IPS-15b (cell line): ENCODE data around the gene MTUS2.

Experiments used
- H3K27me3 ChIP-seq: one replicate; pipeline ENCODE4 v1.6.1; 2013; ENCODE audit warnings: low read length; ENCODE audit not compliant: control insufficient read depth, insufficient read depth
- H3K36me3 ChIP-seq: one replicate; pipeline ENCODE4 v1.6.1; 2013; ENCODE audit warnings: low read length; ENCODE audit not compliant: control insufficient read depth, insufficient read depth
- H3K4me1 ChIP-seq: one replicate; pipeline ENCODE4 v1.6.1; 2013; ENCODE audit warnings: mild to moderate bottlenecking, low read length; ENCODE audit not compliant: control insufficient read depth, insufficient read depth
- H3K4me3 ChIP-seq: one replicate; pipeline ENCODE4 v1.5.1; 2013; ENCODE audit warnings: low read depth, low read length
- H3K9ac ChIP-seq: one replicate; pipeline ENCODE4 v1.6.1; 2013; ENCODE audit warnings: low read depth, mild to moderate bottlenecking, low read length
- H3K9me3 ChIP-seq: one replicate; pipeline ENCODE4 v1.6.1; 2013; ENCODE audit warnings: mild to moderate bottlenecking, low read length; ENCODE audit not compliant: control insufficient read depth, insufficient read depth

The MTUS2 gene

DNA sequence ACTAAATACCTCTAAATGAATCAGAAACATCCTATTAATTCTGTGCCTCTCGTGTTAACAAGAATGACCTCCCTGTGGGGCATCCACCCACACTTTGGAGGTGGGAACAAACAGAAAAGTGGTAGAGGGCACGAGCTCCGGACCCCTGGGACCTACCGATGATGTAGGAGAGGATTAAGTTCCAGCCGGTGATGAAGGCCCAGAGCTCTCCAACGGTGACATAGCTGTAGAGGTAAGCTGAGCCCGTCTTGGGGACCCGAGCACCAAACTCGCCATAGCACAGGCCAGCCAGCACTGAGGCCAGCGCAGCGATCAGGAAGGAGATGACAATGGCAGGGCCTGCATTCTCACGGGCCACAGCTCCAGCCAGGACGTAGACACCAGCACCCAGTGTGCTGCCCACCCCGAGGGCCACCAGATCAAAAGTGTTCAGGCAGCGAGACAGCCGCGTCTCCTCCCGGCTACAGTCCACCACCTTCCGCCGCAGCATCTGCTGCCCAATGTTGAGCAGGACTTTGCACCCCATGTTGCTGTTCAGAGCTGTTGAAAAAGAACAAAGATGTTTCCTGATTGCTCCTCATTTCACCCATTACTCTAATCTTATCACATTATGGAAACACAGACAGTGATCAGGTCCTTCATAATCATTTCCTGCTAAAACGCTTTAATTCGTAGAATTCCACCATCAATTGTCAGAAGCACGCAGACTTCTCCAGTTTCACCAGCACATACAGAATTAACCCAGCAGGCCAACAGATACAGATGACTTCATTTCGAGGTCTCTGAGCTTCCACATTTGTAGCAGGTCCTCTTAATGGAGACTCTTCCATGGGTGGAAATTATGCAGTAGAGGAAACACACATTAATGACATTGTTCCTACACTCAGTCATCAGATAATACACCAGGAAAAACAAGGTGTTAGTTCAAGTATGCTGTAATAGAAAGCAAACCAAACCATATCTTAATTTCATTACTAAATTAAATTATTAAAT, 715.8 kb downstream of the MTUS2 start:
- H3K36me3 ChIP-seq = peaks cover 10% of the 10 kb centered on the region
- H3K27me3 ChIP-seq = no peaks in the 10 kb centered on the region
- H3K4me1 ChIP-seq = no peaks in the 10 kb centered on the region
- H3K9ac ChIP-seq = no peak overlapping the region
- no peak overlapping the region for H3K4me3 ChIP-seq
- H3K9me3 ChIP-seq = no peaks in the 10 kb centered on the region

DNA sequence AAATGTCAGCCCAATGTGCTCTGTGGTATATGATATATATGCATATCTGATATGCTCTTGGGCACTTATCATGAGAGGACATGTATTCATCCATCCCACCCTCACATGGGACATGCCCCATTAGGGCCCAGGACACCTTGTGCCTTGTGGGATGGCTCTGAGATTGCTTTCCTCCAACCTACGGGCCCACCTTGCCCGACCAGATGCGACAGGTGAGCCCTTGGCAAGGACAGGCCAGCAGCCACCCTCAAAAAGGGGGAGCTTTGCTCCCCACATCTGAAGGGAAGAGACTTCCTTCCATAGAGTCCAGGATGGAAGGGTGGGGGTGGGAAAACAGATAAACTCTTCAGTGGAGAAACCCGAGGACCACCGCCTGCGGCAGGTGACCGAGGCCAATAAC, 716.7 kb downstream of the MTUS2 start:
- H3K4me1 ChIP-seq = no peaks in the 10 kb centered on the region
- H3K27me3 ChIP-seq = no peaks in the 10 kb centered on the region
- H3K4me3 ChIP-seq = no peak overlapping the region
- H3K36me3 ChIP-seq = peaks cover 10% of the 10 kb centered on the region
- H3K9ac ChIP-seq = no peak overlapping the region
- H3K9me3 ChIP-seq = no peaks in the 10 kb centered on the region

DNA sequence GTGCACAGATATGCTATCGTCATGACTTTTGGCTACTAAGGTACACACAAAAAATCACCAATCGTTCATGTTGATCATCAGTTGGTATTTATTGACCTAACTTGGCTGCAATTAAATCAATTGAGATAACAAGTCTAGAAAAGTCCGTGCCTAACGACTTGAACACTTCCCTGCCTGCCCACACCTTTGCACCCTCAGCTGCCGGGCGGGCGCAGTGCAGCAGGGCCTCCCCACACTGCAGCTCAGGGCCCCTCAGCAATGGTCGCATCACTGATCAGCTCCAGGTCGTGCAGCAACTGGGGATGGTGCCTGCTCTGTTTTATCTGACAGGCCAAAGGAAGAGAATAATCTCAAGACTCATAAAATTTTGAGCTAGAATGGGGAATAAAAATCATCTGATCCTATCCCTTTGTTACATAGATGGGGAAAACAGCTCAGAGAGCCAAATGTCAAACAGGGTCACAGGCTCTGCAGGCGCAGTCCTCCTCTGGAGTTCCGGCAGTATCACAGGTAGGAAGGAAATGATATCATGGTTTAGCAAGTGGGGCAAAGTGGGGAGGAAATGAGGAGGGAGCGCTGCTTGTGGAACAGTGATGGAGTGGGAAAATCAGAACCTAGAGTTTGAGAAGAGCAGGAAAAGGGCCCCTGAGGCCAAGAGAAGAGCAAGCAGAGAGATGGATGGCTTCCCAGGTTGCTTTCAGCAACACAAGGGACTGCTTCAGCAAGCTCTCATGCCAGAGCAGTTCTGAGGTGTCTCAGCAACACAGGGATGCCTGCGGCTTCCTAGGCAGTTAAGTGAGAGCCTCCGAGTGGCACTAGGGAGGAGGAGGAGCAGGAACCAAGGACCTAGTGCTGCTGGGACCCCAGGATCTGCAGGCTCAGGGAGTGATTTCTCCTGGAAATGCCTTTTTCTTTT, 717.9 kb downstream of the MTUS2 start:
- Histone ChIP-seq H3K36me3 (peaks cover 3% of the 10 kb centered on the region), H3K9ac (peak overlapping the region; percentile 29), H3K4me1 (no peaks in the 10 kb centered on the region), H3K9me3 (no peaks in the 10 kb centered on the region), H3K27me3 (no peaks in the 10 kb centered on the region), H3K4me3 (no peak overlapping the region)

DNA sequence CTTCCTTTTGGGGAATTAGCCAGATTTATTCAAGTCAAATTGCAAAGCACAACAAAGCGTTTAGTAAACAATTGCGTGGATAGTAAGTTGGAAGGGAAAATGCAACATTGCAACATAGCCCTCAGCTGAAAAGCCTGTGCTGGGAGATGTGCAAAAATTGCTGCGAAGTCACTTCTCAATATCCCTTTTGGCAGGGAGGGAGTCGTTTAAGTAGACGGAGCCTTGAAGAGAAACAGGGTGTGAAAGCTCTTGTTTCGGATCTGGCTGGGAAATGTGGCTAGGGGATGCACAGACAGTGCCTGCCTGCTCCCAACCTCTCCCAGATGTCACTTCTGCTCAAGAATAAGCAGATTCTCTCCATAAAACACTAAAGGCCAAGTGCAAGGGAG, 718.5 kb downstream of the MTUS2 start:
- no peaks in the 10 kb centered on the region for H3K9me3 ChIP-seq
- H3K4me3 ChIP-seq = no peak overlapping the region
- H3K27me3 ChIP-seq = no peaks in the 10 kb centered on the region
- H3K9ac ChIP-seq = peak overlapping the region; percentile 29
- H3K4me1 ChIP-seq = no peaks in the 10 kb centered on the region
- peaks cover 3% of the 10 kb centered on the region for H3K36me3 ChIP-seq

DNA sequence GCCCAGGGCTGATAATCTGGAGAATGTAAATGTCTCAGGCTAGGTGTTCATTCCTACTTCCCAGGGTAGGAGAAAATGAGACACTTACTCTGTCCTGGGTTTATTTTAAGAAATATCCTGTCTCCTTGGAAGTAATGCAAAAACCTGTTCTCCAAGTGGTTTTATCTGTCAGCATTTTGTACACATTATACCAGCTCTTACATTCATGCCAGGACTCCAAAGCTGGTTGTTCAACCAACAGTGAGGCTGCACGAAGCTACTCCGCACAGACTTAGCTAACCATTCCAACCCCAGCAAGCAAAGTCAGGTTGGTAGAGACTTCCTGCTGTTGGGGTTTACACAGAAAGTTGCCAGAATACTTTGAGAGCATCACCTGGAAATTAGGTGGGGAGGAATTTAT, 719.7 kb downstream of the MTUS2 start:
- no peaks in the 10 kb centered on the region for H3K27me3 ChIP-seq
- no peak overlapping the region for H3K4me3 ChIP-seq
- no peaks in the 10 kb centered on the region for H3K4me1 ChIP-seq
- no peaks in the 10 kb centered on the region for H3K36me3 ChIP-seq
- no peaks in the 10 kb centered on the region for H3K9me3 ChIP-seq
- H3K9ac ChIP-seq = no peak overlapping the region

DNA sequence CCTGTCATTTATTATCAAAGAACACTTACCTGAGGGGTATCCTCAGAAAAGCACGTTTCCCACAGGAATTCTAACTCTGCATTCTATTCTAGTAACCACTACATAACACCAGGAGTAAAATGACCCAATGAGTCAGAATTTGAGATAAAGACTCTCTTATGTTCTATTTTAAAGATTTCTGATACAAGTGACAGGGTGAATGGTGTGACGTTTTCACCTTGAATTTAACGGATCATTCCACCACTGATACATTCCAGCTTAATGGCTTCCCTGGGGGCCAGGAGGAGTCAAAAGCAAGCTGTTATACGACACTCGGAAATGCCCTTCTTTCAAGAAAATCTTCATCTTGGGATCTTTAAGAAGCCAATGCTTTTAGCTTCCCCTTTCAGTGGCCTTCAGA, 720.2 kb downstream of the MTUS2 start:
- Histone ChIP-seq H3K27me3 (no peaks in the 10 kb centered on the region), H3K9ac (no peak overlapping the region), H3K4me1 (no peaks in the 10 kb centered on the region), H3K4me3 (no peak overlapping the region), H3K36me3 (no peaks in the 10 kb centered on the region), H3K9me3 (no peaks in the 10 kb centered on the region)

DNA sequence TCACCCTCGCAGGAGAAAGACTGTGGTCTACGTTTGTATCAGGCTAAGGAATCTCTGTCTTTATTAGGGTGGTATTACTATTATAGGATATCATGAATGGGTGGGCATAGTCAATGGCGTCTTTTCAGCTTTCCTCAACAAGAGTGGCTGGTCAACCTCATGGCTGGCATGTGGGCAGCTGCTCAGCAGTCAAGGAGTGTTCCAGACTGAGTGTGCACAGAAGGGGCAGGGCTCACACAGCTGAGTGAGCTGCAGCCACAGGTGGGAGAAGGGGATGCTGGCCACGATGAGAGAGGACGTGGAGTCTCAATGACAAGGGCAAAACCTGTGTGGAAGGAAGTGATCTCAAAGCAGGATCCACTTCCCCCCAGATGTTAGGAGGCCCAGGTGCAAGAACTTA, 720.7 kb downstream of the MTUS2 start:
- Histone ChIP-seq H3K4me1 (no peaks in the 10 kb centered on the region), H3K36me3 (no peaks in the 10 kb centered on the region), H3K9ac (no peak overlapping the region), H3K4me3 (no peak overlapping the region), H3K9me3 (no peaks in the 10 kb centered on the region), H3K27me3 (no peaks in the 10 kb centered on the region)

DNA sequence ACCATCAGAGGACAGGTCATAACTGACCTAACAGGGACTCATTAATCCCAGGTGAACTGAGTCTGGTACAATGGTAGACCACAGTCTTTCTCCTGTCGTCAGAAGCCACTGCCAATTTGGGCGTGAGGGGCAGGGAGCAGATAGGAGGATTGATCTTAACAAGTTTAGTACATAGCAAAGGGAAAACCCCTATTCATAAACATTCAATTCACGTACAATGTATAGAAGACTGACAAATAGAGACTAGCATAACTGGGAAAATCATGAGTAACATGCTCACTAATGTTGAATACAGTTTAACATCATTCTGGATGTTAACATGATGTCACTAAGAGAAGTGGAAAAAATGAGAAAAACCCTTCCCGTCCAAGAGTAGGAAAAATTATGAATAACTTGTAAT, 721.3 kb downstream of the MTUS2 start:
- H3K36me3 ChIP-seq = no peaks in the 10 kb centered on the region
- no peaks in the 10 kb centered on the region for H3K4me1 ChIP-seq
- no peaks in the 10 kb centered on the region for H3K27me3 ChIP-seq
- H3K4me3 ChIP-seq = no peak overlapping the region
- no peak overlapping the region for H3K9ac ChIP-seq
- H3K9me3 ChIP-seq = no peaks in the 10 kb centered on the region

DNA sequence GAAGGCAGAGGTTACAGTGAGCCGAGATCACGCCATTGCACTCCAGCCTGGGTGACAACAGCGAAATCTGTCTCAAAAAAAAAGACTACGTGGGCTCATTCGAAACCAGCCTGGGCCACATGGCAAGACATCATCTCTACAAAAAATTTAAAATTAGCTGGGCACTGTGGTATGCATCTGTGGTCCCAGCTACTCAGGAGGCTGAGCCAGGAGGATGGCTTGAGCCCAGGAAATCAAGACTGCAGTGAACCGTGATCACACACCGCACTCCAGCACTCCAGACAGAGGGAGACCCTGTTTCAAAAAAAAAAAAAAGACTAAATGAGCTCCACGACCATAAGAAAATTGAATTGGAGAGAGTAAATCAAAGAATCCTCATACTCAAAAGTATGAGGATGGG, 722.2 kb downstream of the MTUS2 start:
- Histone ChIP-seq H3K27me3 (no peaks in the 10 kb centered on the region), H3K4me3 (no peak overlapping the region), H3K9me3 (no peaks in the 10 kb centered on the region), H3K9ac (no peak overlapping the region), H3K36me3 (no peaks in the 10 kb centered on the region), H3K4me1 (no peaks in the 10 kb centered on the region)

DNA sequence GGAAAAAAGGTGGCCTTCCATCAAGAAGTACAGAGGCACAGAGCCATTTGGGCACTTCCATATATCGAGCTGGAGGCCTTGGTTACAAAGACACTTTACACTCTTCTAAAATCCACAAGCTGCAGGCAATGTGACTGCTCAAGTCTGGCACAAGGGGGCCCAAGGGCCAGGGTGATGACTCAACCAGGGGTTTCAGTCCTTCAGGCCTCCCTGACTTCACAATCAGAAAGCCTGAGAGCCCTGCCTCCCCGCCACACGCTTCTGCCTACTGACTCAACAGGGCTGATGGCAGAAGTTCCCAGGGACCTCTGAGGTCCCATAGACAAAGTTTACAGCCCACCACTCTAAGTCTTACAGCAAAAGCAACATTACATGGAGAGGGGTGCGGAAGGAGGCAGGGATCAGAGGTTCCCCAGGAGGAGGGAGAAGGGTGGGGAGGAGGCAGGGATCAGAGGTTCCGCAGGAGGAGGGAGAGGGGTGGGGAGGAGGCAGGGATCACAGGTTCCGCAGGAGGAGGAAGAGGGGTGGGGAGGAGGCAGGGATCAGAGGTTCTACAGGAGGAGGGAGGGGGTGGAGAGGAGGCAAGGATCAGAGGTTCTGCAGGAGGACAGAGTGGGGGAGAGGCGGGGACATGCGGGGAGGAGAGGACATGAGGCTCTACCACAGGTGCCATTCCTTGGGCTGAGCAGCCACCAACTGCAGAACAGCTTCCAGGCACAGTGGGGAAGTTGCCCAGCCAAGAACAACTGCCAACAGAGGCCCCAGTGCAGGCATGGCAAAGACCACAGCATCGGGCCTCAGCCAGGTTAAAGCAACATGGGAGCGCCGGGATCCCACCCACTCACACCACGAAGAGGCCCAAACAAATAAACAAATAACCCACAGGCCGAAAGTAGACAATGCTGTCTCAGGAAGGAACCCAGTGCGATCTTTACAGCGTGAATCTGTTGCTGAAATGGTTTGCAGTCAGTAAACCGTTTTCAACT, 723.4 kb downstream of the MTUS2 start:
- Histone ChIP-seq H3K9ac (no peak overlapping the region), H3K27me3 (no peaks in the 10 kb centered on the region), H3K4me3 (no peak overlapping the region), H3K36me3 (no peaks in the 10 kb centered on the region), H3K9me3 (no peaks in the 10 kb centered on the region), H3K4me1 (no peaks in the 10 kb centered on the region)

DNA sequence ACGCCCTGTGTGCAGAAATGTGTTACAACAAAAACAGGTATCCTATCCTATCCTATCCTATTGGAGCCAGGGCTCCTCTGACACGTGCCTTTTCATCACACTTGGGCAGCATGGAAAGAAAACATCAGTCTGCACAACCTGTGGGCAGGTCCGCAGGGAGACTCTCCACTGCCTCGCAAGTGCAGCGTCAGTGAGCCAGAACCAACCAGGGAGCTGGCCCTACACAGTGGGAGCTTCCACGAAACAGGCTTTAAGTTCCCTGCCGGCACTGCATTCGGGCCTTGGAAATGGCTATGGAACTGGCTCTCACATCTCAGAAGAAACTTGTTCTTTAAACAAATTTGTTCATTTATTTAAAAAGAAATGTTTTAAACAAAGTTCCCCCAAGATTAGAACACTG, 725.8 kb downstream of the MTUS2 start:
- Histone ChIP-seq H3K4me3 (no peak overlapping the region), H3K4me1 (no peaks in the 10 kb centered on the region), H3K9ac (no peak overlapping the region), H3K9me3 (no peaks in the 10 kb centered on the region), H3K36me3 (peaks cover 2% of the 10 kb centered on the region), H3K27me3 (no peaks in the 10 kb centered on the region)
